ENCODE results near the gene HGF. TPM values are rescaled to one million over a fixed set of nuclear protein-coding genes. Genes with fewer than 3 reads are reported as not detected.

HGF gene
- total RNA-seq, 1 experiment from 2014 or later: not detected

DNA sequence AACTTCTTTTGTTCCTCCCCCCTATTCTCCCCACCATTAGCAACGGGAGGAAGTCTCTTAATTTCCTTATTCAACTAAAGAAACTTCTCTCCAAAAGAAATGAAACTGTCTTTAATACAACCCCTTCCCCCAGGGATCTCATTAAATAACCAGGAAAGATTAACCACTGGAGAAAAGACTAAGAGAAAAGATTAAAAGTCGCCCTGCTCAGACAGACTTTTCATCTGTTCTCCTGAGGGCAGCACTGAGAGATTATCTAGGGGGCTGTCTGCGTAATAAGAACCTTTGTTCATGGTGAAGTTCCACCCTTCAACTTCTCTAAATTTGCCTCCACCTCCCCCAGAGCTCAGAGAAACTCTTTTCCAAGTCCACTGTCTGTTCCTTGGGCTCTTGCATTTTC is 105.5 kb downstream of the HGF start:
- H3K9ac ChIP-seq (ENCODE audit: low read length): no peak overlapping the region
- no peaks in the 10 kb centered on the region for H3K79me2 ChIP-seq (ENCODE audit: low read length)
- H4K20me1 ChIP-seq (ENCODE audit: insufficient read depth, low read depth, low read length): no peaks in the 10 kb centered on the region
- H3K9me2 ChIP-seq (replicated peaks; ENCODE audit: insufficient read depth, low read length): no peaks in the 10 kb centered on the region
- no peak overlapping the region for H3K27ac ChIP-seq (ENCODE audit: low read length)
- DNase-seq: no peak
- H3K4me2 ChIP-seq (ENCODE audit: low read depth, low read length, poor library complexity, severe bottlenecking): no peak overlapping the region
- H3K36me3 ChIP-seq (ENCODE audit: insufficient read depth, low read length): no peaks in the 10 kb centered on the region
- H2AFZ ChIP-seq (ENCODE audit: low read length): no peak overlapping the region
- H3K4me3 ChIP-seq (ENCODE audit: low read length): no peak overlapping the region
- H3K4me1 ChIP-seq (ENCODE audit: low read length): no peaks in the 10 kb centered on the region
- H3K27me3 ChIP-seq (ENCODE audit: low read length): no peaks in the 10 kb centered on the region
- H3K9me3 ChIP-seq (ENCODE audit: low read length): peaks cover 9% of the 10 kb centered on the region

DNA sequence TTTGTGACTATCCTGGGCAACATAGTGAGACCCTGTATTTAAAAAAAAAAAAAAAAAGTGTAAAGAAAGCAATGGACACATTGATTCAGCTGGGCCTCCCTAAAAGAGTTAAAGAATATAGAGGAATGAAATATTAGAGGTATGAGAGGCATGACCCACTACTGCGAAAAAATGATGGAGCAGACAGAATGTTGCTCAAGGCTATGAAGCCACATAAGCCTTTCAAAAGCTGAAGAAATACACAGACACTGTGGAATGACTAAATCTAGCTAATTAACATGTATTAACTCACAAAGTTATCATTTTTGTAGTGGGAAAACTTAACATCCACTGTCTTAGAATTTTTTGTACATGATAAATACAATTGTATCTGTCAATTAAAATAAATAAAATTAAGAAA is 107.3 kb downstream of the HGF start:
- Histone ChIP-seq H3K9me2 (replicated peaks; ENCODE audit: insufficient read depth, low read length) (no peaks in the 10 kb centered on the region), H3K79me2 (ENCODE audit: low read length) (no peaks in the 10 kb centered on the region), H4K20me1 (ENCODE audit: insufficient read depth, low read depth, low read length) (no peaks in the 10 kb centered on the region), H2AFZ (ENCODE audit: low read length) (no peak overlapping the region), H3K9me3 (ENCODE audit: low read length) (peaks cover 18% of the 10 kb centered on the region), H3K36me3 (ENCODE audit: insufficient read depth, low read length) (no peaks in the 10 kb centered on the region), H3K4me2 (ENCODE audit: low read depth, low read length, poor library complexity, severe bottlenecking) (no peak overlapping the region), H3K27ac (ENCODE audit: low read length) (no peak overlapping the region), H3K4me1 (ENCODE audit: low read length) (no peaks in the 10 kb centered on the region), H3K27me3 (ENCODE audit: low read length) (no peaks in the 10 kb centered on the region), H3K9ac (ENCODE audit: low read length) (no peak overlapping the region), H3K4me3 (ENCODE audit: low read length) (no peak overlapping the region)
- DNase-seq: no peak

DNA sequence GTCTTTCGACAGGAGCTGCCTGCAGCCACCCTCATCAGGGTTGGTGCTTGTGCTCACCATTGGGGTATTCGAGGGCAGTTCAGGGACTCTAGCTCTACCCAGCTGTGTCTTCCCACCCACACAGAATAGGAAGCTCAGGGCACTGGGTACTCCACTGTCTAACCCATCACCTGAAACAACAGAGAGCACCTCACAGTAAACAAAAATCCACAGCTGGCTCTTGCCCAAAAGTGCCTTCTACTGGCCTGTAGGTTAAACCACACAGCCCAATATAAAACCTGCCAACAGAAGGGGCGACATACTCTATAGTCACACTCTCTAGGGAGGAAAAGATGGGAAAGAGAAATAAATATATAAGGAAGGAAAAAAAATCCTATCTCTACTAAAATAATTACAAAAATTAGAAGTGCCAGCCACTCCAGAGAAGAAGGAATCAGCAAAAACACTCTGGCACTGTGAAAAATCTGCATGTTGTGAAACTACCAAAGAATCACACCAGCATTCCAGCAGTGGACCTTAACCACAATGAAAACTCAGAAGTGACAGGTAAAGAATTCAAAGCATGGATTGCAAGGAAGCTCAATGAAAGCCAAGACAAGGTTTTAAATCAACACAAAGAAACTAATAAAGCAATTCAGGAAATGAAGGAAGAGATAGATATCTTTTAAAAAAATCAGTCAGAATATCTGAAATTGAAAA is 110.0 kb downstream of the HGF start:
- Histone ChIP-seq H3K79me2 (ENCODE audit: low read length) (no peaks in the 10 kb centered on the region), H3K4me2 (ENCODE audit: low read depth, low read length, poor library complexity, severe bottlenecking) (no peak overlapping the region), H3K36me3 (ENCODE audit: insufficient read depth, low read length) (no peaks in the 10 kb centered on the region), H3K27me3 (ENCODE audit: low read length) (no peaks in the 10 kb centered on the region), H3K4me1 (ENCODE audit: low read length) (no peaks in the 10 kb centered on the region), H3K9ac (ENCODE audit: low read length) (no peak overlapping the region), H2AFZ (ENCODE audit: low read length) (no peak overlapping the region), H3K4me3 (ENCODE audit: low read length) (no peak overlapping the region), H3K9me2 (replicated peaks; ENCODE audit: insufficient read depth, low read length) (no peaks in the 10 kb centered on the region), H4K20me1 (ENCODE audit: insufficient read depth, low read depth, low read length) (no peaks in the 10 kb centered on the region), H3K9me3 (ENCODE audit: low read length) (peaks cover 25% of the 10 kb centered on the region), H3K27ac (ENCODE audit: low read length) (no peak overlapping the region)
- DNase-seq: no peak

DNA sequence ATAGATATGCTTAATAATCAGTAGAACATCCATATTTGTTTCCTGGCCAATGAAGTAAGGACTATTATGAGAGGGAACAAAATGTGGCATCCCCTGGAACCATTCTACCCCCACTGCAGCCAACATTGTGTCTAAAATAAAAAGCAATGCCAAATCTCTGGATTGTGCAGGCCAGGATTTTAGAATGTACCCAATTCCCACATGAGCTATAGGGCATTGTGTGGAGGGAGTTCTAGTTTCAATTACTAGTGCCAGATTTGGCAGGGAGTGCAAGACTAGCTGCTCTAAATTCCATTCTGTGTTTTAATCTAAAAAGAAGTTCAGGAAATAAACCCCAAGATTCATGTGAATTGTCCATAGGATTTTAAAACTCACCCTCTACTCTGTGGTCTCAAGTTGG is 112.3 kb downstream of the HGF start:
- no peaks in the 10 kb centered on the region for H3K36me3 ChIP-seq (ENCODE audit: insufficient read depth, low read length)
- peaks cover 33% of the 10 kb centered on the region for H3K9me3 ChIP-seq (ENCODE audit: low read length)
- no peak overlapping the region for H3K4me2 ChIP-seq (ENCODE audit: low read depth, low read length, poor library complexity, severe bottlenecking)
- H4K20me1 ChIP-seq (ENCODE audit: insufficient read depth, low read depth, low read length): no peaks in the 10 kb centered on the region
- no peaks in the 10 kb centered on the region for H3K27me3 ChIP-seq (ENCODE audit: low read length)
- no peak overlapping the region for H3K27ac ChIP-seq (ENCODE audit: low read length)
- H3K9ac ChIP-seq (ENCODE audit: low read length): no peak overlapping the region
- no peak for DNase-seq
- H3K4me3 ChIP-seq (ENCODE audit: low read length): no peak overlapping the region
- H3K79me2 ChIP-seq (ENCODE audit: low read length): no peaks in the 10 kb centered on the region
- no peaks in the 10 kb centered on the region for H3K4me1 ChIP-seq (ENCODE audit: low read length)
- no peak overlapping the region for H2AFZ ChIP-seq (ENCODE audit: low read length)
- H3K9me2 ChIP-seq (replicated peaks; ENCODE audit: insufficient read depth, low read length): no peaks in the 10 kb centered on the region

DNA sequence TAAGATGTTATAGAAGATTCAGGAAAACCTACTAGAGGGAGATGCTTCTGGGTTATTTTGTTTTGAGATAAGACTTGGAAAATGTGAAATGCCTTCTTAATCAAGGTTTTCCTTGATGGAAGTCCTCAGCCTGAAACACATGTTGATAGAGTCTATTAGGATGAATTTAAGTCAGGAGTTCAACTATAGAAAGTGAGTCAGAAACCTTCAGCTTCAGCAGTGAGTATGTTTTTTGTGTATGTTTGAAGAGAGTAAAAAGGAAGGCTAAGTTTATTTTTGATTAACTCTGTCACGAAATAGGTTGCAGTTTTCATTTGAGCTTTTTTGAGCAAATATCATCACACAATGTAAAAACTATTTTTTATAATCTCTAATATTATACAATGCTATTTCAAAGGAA is 114.6 kb downstream of the HGF start:
- H2AFZ ChIP-seq (ENCODE audit: low read length): no peak overlapping the region
- no peak for DNase-seq

DNA sequence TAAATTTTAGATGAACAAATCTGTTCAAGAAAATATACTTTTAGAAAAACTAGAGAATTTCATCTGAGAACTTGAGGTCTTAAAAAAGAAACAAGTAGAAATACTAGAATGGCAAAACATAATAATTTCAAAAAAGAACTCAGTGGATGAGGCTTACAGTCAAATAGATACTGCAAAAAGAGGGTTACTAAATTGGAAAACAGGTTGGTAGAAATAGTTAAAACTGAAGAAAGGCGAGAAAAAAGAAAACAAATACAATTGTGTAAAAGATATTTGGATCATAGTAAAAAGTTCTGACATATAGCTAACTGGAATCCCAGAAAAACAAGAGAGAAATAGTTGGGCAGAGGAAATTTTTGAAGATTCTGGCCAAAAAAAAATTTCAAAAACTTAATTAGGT is 117.6 kb downstream of the HGF start:
- Histone ChIP-seq H3K36me3 (ENCODE audit: insufficient read depth, low read length) (no peaks in the 10 kb centered on the region), H3K4me3 (ENCODE audit: low read length) (no peak overlapping the region)
- no peak for DNase-seq

More for the DNA sequence above, 114.6 kb downstream of the HGF start:
- Histone ChIP-seq H3K4me3 (ENCODE audit: low read length) (no peak overlapping the region), H3K27me3 (ENCODE audit: low read length) (no peaks in the 10 kb centered on the region), H3K27ac (ENCODE audit: low read length) (no peak overlapping the region), H3K9me3 (ENCODE audit: low read length) (peaks cover 32% of the 10 kb centered on the region), H3K9ac (ENCODE audit: low read length) (no peak overlapping the region), H3K79me2 (ENCODE audit: low read length) (no peaks in the 10 kb centered on the region), H3K9me2 (replicated peaks; ENCODE audit: insufficient read depth, low read length) (no peaks in the 10 kb centered on the region), H3K36me3 (ENCODE audit: insufficient read depth, low read length) (no peaks in the 10 kb centered on the region), H3K4me2 (ENCODE audit: low read depth, low read length, poor library complexity, severe bottlenecking) (no peak overlapping the region), H3K4me1 (ENCODE audit: low read length) (no peaks in the 10 kb centered on the region), H4K20me1 (ENCODE audit: insufficient read depth, low read depth, low read length) (no peaks in the 10 kb centered on the region)

More for the DNA sequence above, 117.6 kb downstream of the HGF start:
- H3K9ac ChIP-seq (ENCODE audit: low read length): no peak overlapping the region
- no peaks in the 10 kb centered on the region for H4K20me1 ChIP-seq (ENCODE audit: insufficient read depth, low read depth, low read length)
- H3K27me3 ChIP-seq (ENCODE audit: low read length): no peaks in the 10 kb centered on the region
- H3K27ac ChIP-seq (ENCODE audit: low read length): no peak overlapping the region
- H2AFZ ChIP-seq (ENCODE audit: low read length): no peak overlapping the region
- H3K79me2 ChIP-seq (ENCODE audit: low read length): no peaks in the 10 kb centered on the region
- no peak overlapping the region for H3K4me2 ChIP-seq (ENCODE audit: low read depth, low read length, poor library complexity, severe bottlenecking)
- peaks cover 28% of the 10 kb centered on the region for H3K9me3 ChIP-seq (ENCODE audit: low read length)
- H3K9me2 ChIP-seq (replicated peaks; ENCODE audit: insufficient read depth, low read length): no peaks in the 10 kb centered on the region
- no peaks in the 10 kb centered on the region for H3K4me1 ChIP-seq (ENCODE audit: low read length)
